Measurements from ENCODE around the gene C1orf159. TPM values are rescaled to one million over a fixed set of nuclear protein-coding genes. Genes with fewer than 3 reads are reported as not detected.

C1orf159 gene
- polyA plus RNA-seq, 1 donor (not counting 4 experiments of a cell fraction or from before 2014, with no cell fraction given): 6.1 TPM

DNA sequence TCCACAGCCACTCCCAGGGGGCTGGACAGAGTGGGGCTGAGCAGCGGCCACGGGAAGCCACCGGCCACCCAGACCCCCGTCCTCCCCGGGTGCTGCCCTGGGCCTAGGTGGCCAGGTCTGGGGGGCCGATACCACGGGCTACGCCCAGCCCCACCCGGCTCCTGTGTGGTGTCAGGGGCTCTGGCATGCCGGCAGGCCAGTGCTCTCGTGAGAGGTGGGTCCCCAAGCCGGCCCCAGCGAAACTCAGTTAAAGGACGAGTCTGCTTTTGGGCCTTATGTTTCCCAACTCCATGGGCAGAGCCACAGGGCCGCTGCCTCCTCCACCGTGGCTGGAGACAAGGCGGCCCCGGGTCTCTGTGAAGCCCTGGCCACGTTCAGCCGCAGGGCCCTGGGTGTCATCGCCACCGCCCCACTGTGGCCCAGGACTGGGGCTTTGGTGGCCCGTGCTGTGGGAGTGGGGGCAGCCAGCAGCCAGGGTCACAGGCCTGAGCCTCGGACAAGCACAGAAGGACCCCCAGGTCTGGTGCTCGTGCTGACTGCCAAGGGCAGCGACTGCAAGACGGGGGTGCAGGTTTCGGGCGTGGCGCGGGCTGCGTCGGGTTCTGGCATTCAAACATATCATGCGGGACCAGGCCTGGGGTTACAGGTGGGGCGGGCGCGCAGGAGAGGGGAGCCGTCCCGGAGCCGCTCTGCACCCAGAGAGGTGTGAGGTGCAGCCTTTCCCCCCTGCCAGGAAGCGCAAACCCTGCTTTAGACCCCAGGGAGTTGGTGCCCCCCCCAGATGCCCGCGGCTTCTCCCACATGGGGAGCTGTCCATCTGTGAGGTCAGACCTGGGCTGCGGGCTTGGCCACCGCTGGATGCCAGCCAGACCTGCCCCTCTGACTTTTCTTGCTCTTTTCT, 11.9 kb upstream of the C1orf159 start:
- Histone ChIP-seq H2AFZ (ENCODE audit: control insufficient read depth, low read length) (no peak overlapping the region), H3K27me3 (ENCODE audit: control insufficient read depth, extremely low read depth, insufficient read depth, low read length) (peaks cover 7% of the 10 kb centered on the region), H3K9ac (ENCODE audit: control insufficient read depth, extremely low read depth, insufficient read depth, low read length) (no peak overlapping the region), H3K79me2 (ENCODE audit: control insufficient read depth, insufficient read depth, low read length) (no peaks in the 10 kb centered on the region), H3K9me1 (ENCODE audit: control insufficient read depth, extremely low read depth, insufficient read depth, low read length) (no peaks in the 10 kb centered on the region), H3K4me3 (ENCODE audit: control insufficient read depth in 2 of 3, extremely low read depth in 1 of 3, insufficient read depth in 2 of 3, low read depth in 1 of 3, low read length in 3 of 3) (no peak overlapping the region), H3K36me3 (ENCODE audit: control insufficient read depth in 2 of 2, extremely low read depth in 1 of 2, insufficient read depth in 2 of 2, low read length in 2 of 2) (no peaks in the 10 kb centered on the region), H4K20me1 (ENCODE audit: control insufficient read depth, extremely low read depth, insufficient read depth, low read length) (no peaks in the 10 kb centered on the region), H3K27ac (ENCODE audit: control insufficient read depth, insufficient read depth, low read length) (no peak overlapping the region), H3K4me1 (ENCODE audit: control insufficient read depth, extremely low read depth, insufficient read depth, low read length) (no peaks in the 10 kb centered on the region), H3K9me3 (ENCODE audit: control insufficient read depth, low read depth, low read length) (no peaks in the 10 kb centered on the region), H3K4me2 (ENCODE audit: control insufficient read depth, extremely low read depth, insufficient read depth, low read depth, low read length) (no peak overlapping the region)
- FAIRE-seq (no peak), DNase-seq (ENCODE audit: low read depth, low spot score) (no peak)
- dilution Hi-C loops (cut with MboI; ENCODE audit: extremely low pct_ligation_motif_present, low sequenced_read_pairs): no loop called here
- TF ChIP-seq EZH2 (IDR thresholded peaks at IDR 0.05; ENCODE audit: low read length): no peak
- TF ChIP-seq, protein P1, sequence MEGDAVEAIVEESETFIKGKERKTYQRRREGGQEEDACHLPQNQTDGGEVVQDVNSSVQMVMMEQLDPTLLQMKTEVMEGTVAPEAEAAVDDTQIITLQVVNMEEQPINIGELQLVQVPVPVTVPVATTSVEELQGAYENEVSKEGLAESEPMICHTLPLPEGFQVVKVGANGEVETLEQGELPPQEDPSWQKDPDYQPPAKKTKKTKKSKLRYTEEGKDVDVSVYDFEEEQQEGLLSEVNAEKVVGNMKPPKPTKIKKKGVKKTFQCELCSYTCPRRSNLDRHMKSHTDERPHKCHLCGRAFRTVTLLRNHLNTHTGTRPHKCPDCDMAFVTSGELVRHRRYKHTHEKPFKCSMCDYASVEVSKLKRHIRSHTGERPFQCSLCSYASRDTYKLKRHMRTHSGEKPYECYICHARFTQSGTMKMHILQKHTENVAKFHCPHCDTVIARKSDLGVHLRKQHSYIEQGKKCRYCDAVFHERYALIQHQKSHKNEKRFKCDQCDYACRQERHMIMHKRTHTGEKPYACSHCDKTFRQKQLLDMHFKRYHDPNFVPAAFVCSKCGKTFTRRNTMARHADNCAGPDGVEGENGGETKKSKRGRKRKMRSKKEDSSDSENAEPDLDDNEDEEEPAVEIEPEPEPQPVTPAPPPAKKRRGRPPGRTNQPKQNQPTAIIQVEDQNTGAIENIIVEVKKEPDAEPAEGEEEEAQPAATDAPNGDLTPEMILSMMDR (optimal IDR thresholded peaks at IDR 0.05 in 1 of 3, IDR thresholded peaks at IDR 0.05 in 1 of 3, conservative IDR thresholded peaks at IDR 0.05 in 1 of 3; ENCODE audit: extremely low read depth in 1 of 3, insufficient read depth in 2 of 3, low read length in 3 of 3): no peak

GRCh38 chr1:1125945-1126344, 10.1 kb upstream of the C1orf159 start:
- H3K36me3 ChIP-seq (ENCODE audit: control insufficient read depth in 2 of 2, extremely low read depth in 1 of 2, insufficient read depth in 2 of 2, low read length in 2 of 2): no peaks in the 10 kb centered on the region
- no peak overlapping the region for H2AFZ ChIP-seq (ENCODE audit: control insufficient read depth, low read length)
- no peaks in the 10 kb centered on the region for H3K9me3 ChIP-seq (ENCODE audit: control insufficient read depth, low read depth, low read length)
- H3K9ac ChIP-seq (ENCODE audit: control insufficient read depth, extremely low read depth, insufficient read depth, low read length): no peak overlapping the region
- dilution Hi-C loops (cut with MboI; ENCODE audit: extremely low pct_ligation_motif_present, low sequenced_read_pairs): no loop called here
- no peaks in the 10 kb centered on the region for H4K20me1 ChIP-seq (ENCODE audit: control insufficient read depth, extremely low read depth, insufficient read depth, low read length)
- H3K79me2 ChIP-seq (ENCODE audit: control insufficient read depth, insufficient read depth, low read length): no peaks in the 10 kb centered on the region
- peaks cover 4% of the 10 kb centered on the region for H3K27me3 ChIP-seq (ENCODE audit: control insufficient read depth, extremely low read depth, insufficient read depth, low read length)
- H3K4me2 ChIP-seq (ENCODE audit: control insufficient read depth, extremely low read depth, insufficient read depth, low read depth, low read length): no peak overlapping the region
- DNase-seq (ENCODE audit: low read depth, low spot score) (no peak), FAIRE-seq (no peak)
- H3K27ac ChIP-seq (ENCODE audit: control insufficient read depth, insufficient read depth, low read length): no peak overlapping the region
- H3K4me1 ChIP-seq (ENCODE audit: control insufficient read depth, extremely low read depth, insufficient read depth, low read length): peaks cover 3% of the 10 kb centered on the region
- H3K9me1 ChIP-seq (ENCODE audit: control insufficient read depth, extremely low read depth, insufficient read depth, low read length): no peaks in the 10 kb centered on the region
- no peak overlapping the region for H3K4me3 ChIP-seq (ENCODE audit: control insufficient read depth in 2 of 3, extremely low read depth in 1 of 3, insufficient read depth in 2 of 3, low read depth in 1 of 3, low read length in 3 of 3)
- no peak for TF ChIP-seq EZH2 (IDR thresholded peaks at IDR 0.05; ENCODE audit: low read length)
- TF ChIP-seq, protein P1 (optimal IDR thresholded peaks at IDR 0.05 in 1 of 3, IDR thresholded peaks at IDR 0.05 in 1 of 3, conservative IDR thresholded peaks at IDR 0.05 in 1 of 3; ENCODE audit: extremely low read depth in 1 of 3, insufficient read depth in 2 of 3, low read length in 3 of 3): no peak

All from keratinocyte (primary cell).